Superior temporal gyrus (tissue), 1 donor: ENCODE results near the gene INPP5A.
"Not testable (repeated sequence)": the region's sequence is repeated elsewhere in the genome, so short reads cannot be mapped to it uniquely, and the experiment has no call there.

ENCODE experiments used
- DNase-seq: peaks from one replicate; pipeline ENCODE4 v3.0.0-alpha.2; 2016; ENCODE audit errors: extremely low spot score

INPP5A gene

GRCh38 chr10:132658546-132659205 is 121.1 kb downstream of the INPP5A start:
- no peak for DNase-seq

GRCh38 chr10:132659206-132660091 is 121.9 kb downstream of the INPP5A start:
- no peak for DNase-seq

- no peak for DNase-seq
Measured at GRCh38 chr10:132660385-132660784, 122.8 kb downstream of the INPP5A start.

- no peak for DNase-seq
Measured at GRCh38 chr10:132662186-132662920, 124.8 kb downstream of the INPP5A start.

GRCh38 chr10:132663666-132664365 is 126.2 kb downstream of the INPP5A start:
- no peak for DNase-seq

GRCh38 chr10:132664407-132664806 is 126.8 kb downstream of the INPP5A start:
- DNase-seq: no peak

GRCh38 chr10:132664883-132665282 is 127.3 kb downstream of the INPP5A start:
- no peak for DNase-seq

GRCh38 chr10:132665946-132666704 is 128.5 kb downstream of the INPP5A start:
- peak; percentile 45 for DNase-seq

GRCh38 chr10:132666705-132667341 is 129.2 kb downstream of the INPP5A start:
- DNase-seq: no peak

- no peak for DNase-seq
Measured at GRCh38 chr10:132667342-132668047, 129.9 kb downstream of the INPP5A start.

GRCh38 chr10:132668048-132668394 is 130.4 kb downstream of the INPP5A start:
- DNase-seq: no peak

GRCh38 chr10:132669208-132669861 is 131.7 kb downstream of the INPP5A start:
- no peak for DNase-seq

- no peak for DNase-seq
Measured at GRCh38 chr10:132670546-132671227, 133.1 kb downstream of the INPP5A start.

- DNase-seq: no peak
Measured at GRCh38 chr10:132671228-132672154, 133.9 kb downstream of the INPP5A start.

- not testable (repeated sequence) for DNase-seq
Measured at GRCh38 chr10:132673746-132674145, 136.2 kb downstream of the INPP5A start.

- DNase-seq: no peak
Measured at GRCh38 chr10:132674311-132674710, 136.7 kb downstream of the INPP5A start.

GRCh38 chr10:132675031-132675740 is 137.6 kb downstream of the INPP5A start:
- DNase-seq: no peak
